C4-2B (cell line): ENCODE results near the gene PTGR2.

Experiments
- ZFX ChIP-seq: fragments of 450-650 bp; IDR thresholded peaks from 2 replicates; pipeline ENCODE4 v1.6.1; 2017
- TF ChIP-seq, protein P1 (sequence below): fragments of 450-650 bp; conservative IDR thresholded peaks from 2 replicates; pipeline ENCODE4 v1.5.1; 2017; ENCODE audit warnings: mild to moderate bottlenecking

DNA sequence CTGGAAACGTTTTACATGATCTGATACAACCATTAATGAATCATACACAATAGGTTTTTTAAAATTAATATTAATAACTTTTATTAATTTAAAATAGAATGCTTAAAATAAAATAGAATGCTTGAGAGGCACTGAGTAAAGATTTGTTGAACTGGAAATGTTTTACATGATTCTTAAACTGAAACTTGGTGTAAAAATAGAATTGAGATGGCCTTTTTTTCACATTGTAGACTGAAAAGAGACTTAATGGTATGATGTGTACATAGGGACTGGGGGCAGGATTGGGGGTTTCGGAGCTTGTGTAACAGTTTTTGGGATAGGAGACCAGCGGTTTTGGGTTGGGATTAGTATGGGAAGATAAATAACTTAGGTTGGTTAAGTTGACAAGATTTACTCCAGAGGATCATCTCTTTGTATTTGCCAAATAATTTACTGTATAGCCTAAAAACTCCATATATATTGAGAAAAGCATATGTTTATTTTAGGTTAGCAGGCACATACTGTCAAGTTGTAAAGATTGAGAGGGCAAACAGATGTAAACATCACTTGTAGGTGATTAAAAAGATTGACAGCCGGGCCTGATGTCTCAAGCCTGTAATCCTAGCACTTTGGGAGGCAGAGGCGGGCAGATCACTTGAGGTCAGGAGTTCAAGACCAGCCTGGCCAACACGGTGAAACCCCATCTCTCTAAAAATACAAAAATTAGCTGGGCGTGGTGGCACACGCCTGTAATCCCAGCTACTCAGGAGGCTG, 33.0 kb downstream of the PTGR2 start:
- TF ChIP-seq, protein P1, sequence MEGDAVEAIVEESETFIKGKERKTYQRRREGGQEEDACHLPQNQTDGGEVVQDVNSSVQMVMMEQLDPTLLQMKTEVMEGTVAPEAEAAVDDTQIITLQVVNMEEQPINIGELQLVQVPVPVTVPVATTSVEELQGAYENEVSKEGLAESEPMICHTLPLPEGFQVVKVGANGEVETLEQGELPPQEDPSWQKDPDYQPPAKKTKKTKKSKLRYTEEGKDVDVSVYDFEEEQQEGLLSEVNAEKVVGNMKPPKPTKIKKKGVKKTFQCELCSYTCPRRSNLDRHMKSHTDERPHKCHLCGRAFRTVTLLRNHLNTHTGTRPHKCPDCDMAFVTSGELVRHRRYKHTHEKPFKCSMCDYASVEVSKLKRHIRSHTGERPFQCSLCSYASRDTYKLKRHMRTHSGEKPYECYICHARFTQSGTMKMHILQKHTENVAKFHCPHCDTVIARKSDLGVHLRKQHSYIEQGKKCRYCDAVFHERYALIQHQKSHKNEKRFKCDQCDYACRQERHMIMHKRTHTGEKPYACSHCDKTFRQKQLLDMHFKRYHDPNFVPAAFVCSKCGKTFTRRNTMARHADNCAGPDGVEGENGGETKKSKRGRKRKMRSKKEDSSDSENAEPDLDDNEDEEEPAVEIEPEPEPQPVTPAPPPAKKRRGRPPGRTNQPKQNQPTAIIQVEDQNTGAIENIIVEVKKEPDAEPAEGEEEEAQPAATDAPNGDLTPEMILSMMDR = no peak
- no peak for TF ChIP-seq ZFX
